ENCODE measurements around the gene KCNQ1. TPM values are rescaled to one million over a fixed set of nuclear protein-coding genes. Genes with fewer than 3 reads are reported as not detected.

The KCNQ1 gene
- total RNA-seq, 1 experiment from 2014 or later = not detected

GRCh38 chr11:2765491-2765890 lies 320.7 kb downstream of the KCNQ1 start:
- ChIA-PET POLR2A (ENCODE audit: unreplicated experiment) (no interaction called here), CTCF (no interaction called here)
- no peak for TF ChIP-seq CTCF (conservative IDR thresholded peaks at IDR 0.05)
- no peak for TF ChIP-seq EZH2 (IDR thresholded peaks at IDR 0.05; ENCODE audit: low read depth)
- H3K79me2 ChIP-seq (ENCODE audit: low read depth) = no peaks in the 10 kb centered on the region
- no peaks in the 10 kb centered on the region for H3K9me2 ChIP-seq (ENCODE audit: insufficient read depth)
- no peaks in the 10 kb centered on the region for H3K4me1 ChIP-seq (replicated peaks; ENCODE audit: insufficient read depth)
- no peak overlapping the region for H3K4me2 ChIP-seq
- no peaks in the 10 kb centered on the region for H3K36me3 ChIP-seq (ENCODE audit: low read depth)
- no TSS peak for BruUV-seq (replicated peaks)
- intact Hi-C loops (cut with micrococcal nuclease; ENCODE audit: unreplicated experiment) = no loop called here
- H3K9me3 ChIP-seq (ENCODE audit: insufficient read depth, low read depth) = no peaks in the 10 kb centered on the region
- no peaks in the 10 kb centered on the region for H3K27me3 ChIP-seq (ENCODE audit: insufficient read depth, low read depth)
- H3F3A ChIP-seq (ENCODE audit: insufficient read depth, low read depth) = no peaks in the 10 kb centered on the region
- no peak overlapping the region for H3K27ac ChIP-seq
- no peak overlapping the region for H2AFZ ChIP-seq
- no peak for DNase-seq
- H3K4me3 ChIP-seq = no peak overlapping the region
- no peaks in the 10 kb centered on the region for H4K20me1 ChIP-seq (ENCODE audit: insufficient read depth)

GRCh38 chr11:2766166-2766565 lies 321.4 kb downstream of the KCNQ1 start:
- Histone ChIP-seq H3K9me2 (ENCODE audit: insufficient read depth) (no peaks in the 10 kb centered on the region), H3K36me3 (ENCODE audit: low read depth) (no peaks in the 10 kb centered on the region), H3K27me3 (ENCODE audit: insufficient read depth, low read depth) (no peaks in the 10 kb centered on the region), H3K4me1 (replicated peaks; ENCODE audit: insufficient read depth) (no peaks in the 10 kb centered on the region), H3K9me3 (ENCODE audit: insufficient read depth, low read depth) (no peaks in the 10 kb centered on the region), H3K4me2 (no peak overlapping the region), H3K27ac (no peak overlapping the region), H3K79me2 (ENCODE audit: low read depth) (no peaks in the 10 kb centered on the region), H3F3A (ENCODE audit: insufficient read depth, low read depth) (no peaks in the 10 kb centered on the region), H3K4me3 (no peak overlapping the region), H2AFZ (no peak overlapping the region), H4K20me1 (ENCODE audit: insufficient read depth) (no peaks in the 10 kb centered on the region)
- intact Hi-C loops (cut with micrococcal nuclease; ENCODE audit: unreplicated experiment) = no loop called here
- DNase-seq = no peak
- TF ChIP-seq CTCF (conservative IDR thresholded peaks at IDR 0.05) (no peak), EZH2 (IDR thresholded peaks at IDR 0.05; ENCODE audit: low read depth) (no peak)
- ChIA-PET POLR2A (ENCODE audit: unreplicated experiment) (no interaction called here), CTCF (no interaction called here)
- BruUV-seq (replicated peaks) = no TSS peak

GRCh38 chr11:2767071-2767470 lies 322.3 kb downstream of the KCNQ1 start:
- TF ChIP-seq EZH2 (IDR thresholded peaks at IDR 0.05; ENCODE audit: low read depth) (no peak), CTCF (conservative IDR thresholded peaks at IDR 0.05) (no peak)
- DNase-seq = no peak
- BruUV-seq (replicated peaks) = no TSS peak
- Histone ChIP-seq H3K4me2 (no peak overlapping the region), H3K4me3 (no peak overlapping the region), H2AFZ (no peak overlapping the region), H3K79me2 (ENCODE audit: low read depth) (no peaks in the 10 kb centered on the region), H3K9me3 (ENCODE audit: insufficient read depth, low read depth) (no peaks in the 10 kb centered on the region), H4K20me1 (ENCODE audit: insufficient read depth) (no peaks in the 10 kb centered on the region), H3K27me3 (ENCODE audit: insufficient read depth, low read depth) (no peaks in the 10 kb centered on the region), H3K36me3 (ENCODE audit: low read depth) (no peaks in the 10 kb centered on the region), H3K9me2 (ENCODE audit: insufficient read depth) (no peaks in the 10 kb centered on the region), H3F3A (ENCODE audit: insufficient read depth, low read depth) (no peaks in the 10 kb centered on the region), H3K27ac (no peak overlapping the region), H3K4me1 (replicated peaks; ENCODE audit: insufficient read depth) (no peaks in the 10 kb centered on the region)
- POLR2A ChIA-PET (ENCODE audit: unreplicated experiment) = interaction anchor here (0.7 kb wide), 1 partner anchor 15 kb away, joined by 3 read pairs; no protein-coding TSS in a partner anchor
- intact Hi-C loops (cut with micrococcal nuclease; ENCODE audit: unreplicated experiment) = no loop called here
- CTCF ChIA-PET = no interaction called here
